ENCODE data around the gene ITK.

DNA sequence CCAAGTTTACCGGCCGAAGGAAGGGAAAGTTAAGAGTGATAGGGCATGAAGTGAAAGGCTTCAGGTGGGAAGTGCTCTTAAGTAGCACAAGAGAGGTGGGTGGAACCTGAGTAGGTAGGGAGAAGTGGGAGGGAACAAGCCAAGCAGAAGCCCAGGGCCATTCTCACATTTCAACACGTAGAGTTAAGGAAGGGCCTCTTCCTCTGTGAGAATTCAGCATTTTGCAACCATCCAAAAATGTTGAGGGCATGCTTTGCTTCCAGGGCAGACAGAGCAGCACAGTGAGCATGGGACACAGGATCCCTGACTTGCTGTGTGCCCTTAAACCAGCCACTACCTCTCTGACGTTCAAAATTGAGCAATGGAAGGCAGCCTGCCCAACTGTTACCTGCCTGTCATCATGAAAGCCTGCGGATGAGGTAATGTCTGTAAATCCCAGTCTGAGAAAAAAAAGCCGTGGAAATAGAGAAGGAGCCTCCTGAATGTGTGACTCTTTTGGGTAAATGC is 88.6 kb downstream of the ITK start:
- TF ChIP-seq CTCF (IDR thresholded peaks at IDR 0.05) (no peak), MAZ (IDR thresholded peaks at IDR 0.05; ENCODE audit: borderline replicate concordance, low read depth, low read length) (no peak), FOSL2 (IDR thresholded peaks at IDR 0.05) (no peak), FOSL2 (CRISPR knock-in tag; IDR thresholded peaks at IDR 0.05) (no peak), RAD21 (conservative IDR thresholded peaks at IDR 0.05 in 1 of 2, IDR thresholded peaks at IDR 0.05 in 1 of 2) (no peak), USF2 (IDR thresholded peaks at IDR 0.05) (no peak), MAFK (IDR thresholded peaks at IDR 0.05; ENCODE audit: partially characterized antibody) (no peak), POLR2A (IDR thresholded peaks at IDR 0.05; ENCODE audit: low read length) (no peak), JUNB (IDR thresholded peaks at IDR 0.05) (no peak), ESRRA (IDR thresholded peaks at IDR 0.05; ENCODE audit: borderline replicate concordance, low read length) (no peak), NFE2L2 (conservative IDR thresholded peaks at IDR 0.05; ENCODE audit: low read length) (no peak), EP300 (IDR thresholded peaks at IDR 0.05) (no peak), SMC3 (IDR thresholded peaks at IDR 0.05) (no peak), KDM1A (IDR thresholded peaks at IDR 0.05; ENCODE audit: low read depth) (no peak)
- TF ChIP-seq, protein P1, sequence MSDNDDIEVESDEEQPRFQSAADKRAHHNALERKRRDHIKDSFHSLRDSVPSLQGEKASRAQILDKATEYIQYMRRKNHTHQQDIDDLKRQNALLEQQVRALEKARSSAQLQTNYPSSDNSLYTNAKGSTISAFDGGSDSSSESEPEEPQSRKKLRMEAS (IDR thresholded peaks at IDR 0.05): no peak

Data from A549 (cell line).